Head of caudate nucleus (tissue), 42 donors: ENCODE results near the gene FTHL17.

Experiments
- DNase-seq, 42 donors: peaks; one replicate each; pipeline versions ENCODE4 v3.0.0 to v3.0.0-alpha.2; 2020 to 2021; ENCODE audit warnings: mixed read lengths in 7 of 42
- intact Hi-C: fragments of 100-400 bp; cut with DNase I; formaldehyde crosslinking; loops from one replicate; pipeline ENCODE4 v1.15.0; 2022

FTHL17 gene

DNA sequence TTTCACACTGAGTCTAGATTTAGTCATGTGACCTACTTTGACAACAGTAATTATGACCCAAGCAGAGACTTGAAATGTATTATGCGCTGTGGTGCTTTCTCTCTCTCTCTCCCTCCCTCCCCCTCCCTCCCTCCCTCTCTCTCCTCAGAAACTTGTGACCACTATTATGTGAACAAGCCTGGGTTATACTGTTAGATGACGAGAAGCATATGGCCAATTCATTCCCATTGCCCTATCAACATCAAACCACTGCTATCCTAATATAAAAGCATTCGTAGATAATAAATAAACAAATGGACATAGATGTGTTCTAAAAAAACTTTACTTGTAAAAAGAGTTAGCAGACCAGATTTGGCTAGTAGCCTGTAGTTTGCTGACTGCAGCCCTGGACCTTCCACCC is 18.2 kb downstream of the FTHL17 start:
- intact Hi-C loops, result no loop called here

DNA sequence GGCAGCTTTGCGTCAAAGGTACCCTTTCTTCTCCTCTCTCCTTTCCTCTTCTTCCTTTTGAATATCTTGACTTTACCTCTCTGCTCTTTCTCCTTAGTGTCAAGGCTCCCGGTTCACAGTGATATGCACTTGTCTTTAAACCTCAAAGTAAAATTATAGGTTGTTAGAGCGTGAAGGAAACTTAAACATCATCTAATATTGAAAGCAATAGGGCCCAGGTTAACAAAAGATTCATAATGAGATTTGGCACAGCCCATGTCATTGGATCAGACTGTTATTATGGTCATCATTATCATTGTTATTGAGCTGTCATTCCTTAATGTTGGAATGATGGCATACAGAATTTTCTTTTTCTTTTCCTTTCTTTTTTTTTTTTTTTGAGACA is 32.5 kb downstream of the FTHL17 start:
- intact Hi-C loops, result loop anchor here (10.0 kb wide), 1 partner anchor 625 kb away; no protein-coding TSS in a partner anchor

More for the DNA sequence above, 18.2 kb downstream of the FTHL17 start:
- no peak for DNase-seq

DNA sequence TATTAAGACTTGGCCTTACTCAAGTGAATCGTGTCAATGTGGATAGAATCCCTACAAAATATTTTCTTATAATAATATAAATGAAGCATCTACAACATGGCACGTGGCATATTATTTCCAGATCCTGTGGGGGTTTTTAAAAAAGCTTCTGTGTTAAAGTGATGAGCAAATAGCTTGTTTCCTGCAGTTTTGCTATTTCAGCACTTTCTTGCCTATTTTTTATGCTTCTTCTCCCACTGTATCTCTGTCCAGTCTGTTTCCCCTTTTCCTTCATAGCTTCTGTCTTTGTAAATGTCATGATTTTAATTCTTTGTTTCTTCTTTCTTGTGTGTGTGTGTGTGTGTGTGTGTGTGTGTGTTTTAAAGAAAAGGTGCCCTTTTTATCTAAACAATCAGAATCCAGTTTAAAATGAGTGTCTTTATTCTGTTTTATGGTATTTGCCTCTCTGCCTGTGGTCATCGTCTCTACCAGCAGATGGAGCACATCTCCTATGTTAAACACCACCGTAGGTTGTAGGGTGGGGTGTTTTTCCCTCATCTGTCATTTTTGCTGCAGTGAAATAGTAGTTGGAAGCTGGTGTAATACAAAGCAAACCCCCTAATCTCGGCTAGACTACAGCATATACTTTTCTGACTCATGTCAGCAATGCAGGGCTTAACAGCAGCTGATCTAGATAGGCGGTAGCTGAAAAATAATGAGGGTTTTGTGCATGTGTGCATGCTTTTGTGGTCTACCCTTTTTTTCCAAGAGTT is 33.1 kb downstream of the FTHL17 start:
- intact Hi-C loops, result loop anchor here (10.0 kb wide), 1 partner anchor 626 kb away; no protein-coding TSS in a partner anchor
- peak in 34 of 42 donors; percentile 4 to 73 (median 38) for DNase-seq

More for the DNA sequence above, 32.5 kb downstream of the FTHL17 start:
- no peak for DNase-seq

DNA sequence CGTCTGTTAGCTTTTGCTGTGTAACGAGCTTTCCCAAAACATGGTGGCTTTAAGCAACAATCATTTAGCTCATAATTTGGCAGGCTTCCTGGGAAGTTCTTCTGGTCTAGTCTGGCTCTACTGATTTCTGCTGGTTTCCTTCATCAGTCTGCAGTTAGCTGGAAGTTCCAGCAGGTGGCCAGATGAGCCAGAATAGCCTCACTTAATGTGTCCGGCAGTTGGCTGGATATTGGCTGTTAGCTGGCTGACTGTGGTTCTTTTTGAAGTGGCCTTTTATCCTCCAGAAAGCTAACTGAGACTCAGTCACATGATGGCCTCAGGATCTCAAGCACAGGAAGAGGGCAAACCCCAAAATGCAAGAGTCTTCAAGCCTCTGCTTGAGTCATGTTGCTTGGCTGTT is 34.9 kb downstream of the FTHL17 start:
- intact Hi-C loops, result loop anchor here (10.0 kb wide), 1 partner anchor 628 kb away; no protein-coding TSS in a partner anchor
- DNase-seq, result peak in 36 of 42 donors; percentile 1 to 61 (median 28)

DNA sequence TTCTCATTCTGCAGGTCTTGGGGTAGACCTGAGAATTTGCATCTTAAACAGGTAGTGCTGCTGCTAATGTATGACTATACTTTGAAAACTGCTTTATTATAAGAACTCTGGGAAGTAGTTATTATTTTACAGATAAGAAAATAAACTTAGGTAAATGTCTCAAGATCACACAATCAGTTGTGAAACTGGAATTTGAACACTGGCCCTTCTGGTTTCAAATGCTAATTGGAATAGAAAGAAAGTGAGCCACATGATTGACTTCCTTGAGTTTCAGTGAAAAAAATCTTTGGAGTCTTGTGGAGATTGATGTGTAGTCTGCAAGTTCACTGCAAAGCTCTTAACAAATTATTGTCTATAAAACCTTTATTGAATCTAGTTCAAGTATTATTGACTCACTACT is 44.5 kb downstream of the FTHL17 start:
- DNase-seq, result no peak
- intact Hi-C loops, result no loop called here

DNA sequence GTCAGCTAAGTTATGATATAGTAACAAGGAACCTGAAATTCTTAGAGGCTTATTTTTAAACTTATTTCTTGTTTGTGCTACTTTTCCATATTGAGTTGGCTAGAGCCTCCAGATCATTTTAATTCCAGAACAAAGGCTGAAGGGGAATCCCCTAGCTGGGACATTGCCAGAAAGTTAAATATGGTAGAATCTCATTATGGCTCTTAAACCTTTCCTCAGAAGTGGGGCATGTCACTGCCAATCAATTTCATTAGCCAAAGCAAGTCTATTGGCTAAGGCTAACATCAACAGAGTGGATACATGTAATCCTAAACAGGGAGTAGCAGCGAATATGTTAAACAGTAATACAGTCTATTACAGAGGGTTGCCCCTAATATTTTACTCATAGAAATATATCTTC is 47.0 kb downstream of the FTHL17 start:
- DNase-seq, result no peak
- intact Hi-C loops, result no loop called here

DNA sequence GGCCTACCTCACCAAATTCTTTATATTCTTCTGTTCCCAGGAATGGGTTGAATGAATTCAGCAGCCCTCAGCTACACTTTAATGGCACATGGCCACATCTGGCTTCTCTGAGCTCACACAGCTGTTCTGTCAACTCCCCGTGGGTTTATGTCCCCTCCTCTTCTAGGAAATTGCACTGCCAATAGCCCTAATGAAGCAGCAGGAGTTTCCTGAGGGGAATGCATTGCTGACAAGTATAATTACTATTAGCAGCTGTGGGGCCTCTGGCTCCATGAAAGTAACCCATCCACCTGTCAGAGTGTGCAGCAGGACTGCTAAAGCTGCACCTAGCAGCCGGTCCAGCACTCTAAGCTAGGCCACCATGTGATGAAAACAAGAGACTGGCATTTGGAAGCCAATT is 50.3 kb downstream of the FTHL17 start:
- intact Hi-C loops, result no loop called here

More for the DNA sequence above, 50.3 kb downstream of the FTHL17 start:
- DNase-seq, result no peak
